ENCODE measurements around the gene TIFAB.

The TIFAB gene

DNA sequence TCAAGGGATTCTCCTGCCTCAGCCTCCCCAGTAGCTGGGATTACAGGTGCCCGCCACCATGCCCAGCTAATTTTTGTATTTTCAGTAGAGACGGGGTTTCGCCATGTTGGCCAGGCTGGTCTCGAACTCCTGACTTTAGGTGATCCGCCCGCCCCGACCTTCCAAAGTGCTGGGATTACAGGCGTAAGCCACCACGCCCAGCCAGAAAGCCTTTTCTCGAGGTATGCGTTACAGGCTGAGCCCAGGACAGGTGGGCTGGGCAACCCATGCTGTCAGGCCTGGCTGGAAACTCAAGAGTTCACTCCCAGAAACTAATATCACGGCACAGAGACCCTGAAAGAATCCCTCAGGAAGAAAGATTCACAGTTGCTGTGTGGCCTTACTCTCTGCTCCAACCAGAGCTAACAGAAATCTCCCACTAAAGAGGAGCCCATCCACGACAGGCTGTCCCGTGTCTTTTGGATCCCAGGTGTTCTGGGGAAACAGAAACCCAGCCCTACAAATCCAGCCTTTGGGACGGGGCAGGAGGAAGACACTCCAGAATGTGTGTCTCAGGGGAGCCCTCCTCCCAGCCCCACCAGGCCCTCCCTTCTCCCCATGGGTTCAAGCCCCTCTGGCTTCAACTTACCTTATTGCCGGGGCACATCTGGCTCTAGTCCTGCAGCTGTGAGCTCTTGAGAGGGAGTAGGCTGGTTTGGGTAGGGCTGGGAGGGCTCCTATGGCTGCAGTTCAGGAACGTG, 400 bp downstream of the TIFAB start:
- peaks cover 41 to 61% of the 10 kb centered on the region in 2 experiments for H3K27me3 ChIP-seq (ENCODE audit: control insufficient read depth in 1 of 2, insufficient read depth in 1 of 2, low read length in 2 of 2)
- no peak overlapping the region for H2AFZ ChIP-seq (ENCODE audit: low read depth, low read length)
- H3K4me1 ChIP-seq (ENCODE audit: control insufficient read depth, insufficient read depth, low read depth, low read length) = no peaks in the 10 kb centered on the region
- no peak overlapping the region for H2AK5ac ChIP-seq (ENCODE audit: low read length, severe bottlenecking)
- H2BK15ac ChIP-seq (ENCODE audit: low read depth, poor library complexity, severe bottlenecking) = no peak overlapping the region
- H2BK5ac ChIP-seq (ENCODE audit: low read depth, low read length, poor library complexity, severe bottlenecking) = no peak overlapping the region
- no peak overlapping the region for H2BK120ac ChIP-seq (ENCODE audit: low read depth, low read length)
- H3K4me2 ChIP-seq (ENCODE audit: low read length, poor library complexity, severe bottlenecking) = no peak overlapping the region
- H3K4ac ChIP-seq (ENCODE audit: low read depth in 1 of 2, low read length in 2 of 2) = no peak overlapping the region
- no peak overlapping the region for H3K18ac ChIP-seq (ENCODE audit: low read depth in 1 of 2, low read length in 2 of 2)
- no peaks in the 10 kb centered on the region for H3K79me1 ChIP-seq (replicated peaks; ENCODE audit: low read length, poor library complexity, severe bottlenecking)
- H2BK12ac ChIP-seq (ENCODE audit: low read length in 2 of 2) = no peak overlapping the region
- H3K4me3 ChIP-seq (ENCODE audit: insufficient read depth in 1 of 2, low read depth in 1 of 2, low read length in 2 of 2) = no peak overlapping the region
- H4K91ac ChIP-seq (ENCODE audit: low read length) = no peak overlapping the region
- DNase-seq = no peak
- no peak overlapping the region for H4K8ac ChIP-seq (ENCODE audit: low read length)
- no peaks in the 10 kb centered on the region for H3K36me3 ChIP-seq (ENCODE audit: control insufficient read depth in 1 of 2, insufficient read depth in 2 of 2, low read depth in 1 of 2, low read length in 2 of 2)
- no peak overlapping the region for H3K23ac ChIP-seq (ENCODE audit: low read length in 2 of 2)
- H3K14ac ChIP-seq (ENCODE audit: low read length in 2 of 2) = no peak overlapping the region
- no peak overlapping the region for H3K27ac ChIP-seq (ENCODE audit: low read length, poor library complexity, severe bottlenecking)
- H3K9ac ChIP-seq (ENCODE audit: low read length) = no peak overlapping the region
- no peaks in the 10 kb centered on the region for H3K9me3 ChIP-seq (ENCODE audit: control insufficient read depth, low read length)
- 89% methylated on average over 17 of the region's 17 CpGs for WGBS

GRCh38 chr5:135450952-135451351, 1.2 kb downstream of the TIFAB start:
- peaks cover 1% of the 10 kb centered on the region for H3K4me1 ChIP-seq (ENCODE audit: control insufficient read depth, insufficient read depth, low read depth, low read length)
- H3K4ac ChIP-seq (ENCODE audit: low read depth in 1 of 2, low read length in 2 of 2) = no peak overlapping the region
- H3K79me1 ChIP-seq (replicated peaks; ENCODE audit: low read length, poor library complexity, severe bottlenecking) = no peaks in the 10 kb centered on the region
- H2BK12ac ChIP-seq (ENCODE audit: low read length in 2 of 2) = no peak overlapping the region
- no peaks in the 10 kb centered on the region for H3K36me3 ChIP-seq (ENCODE audit: control insufficient read depth in 1 of 2, insufficient read depth in 2 of 2, low read depth in 1 of 2, low read length in 2 of 2)
- no peak overlapping the region for H3K4me3 ChIP-seq (ENCODE audit: insufficient read depth in 1 of 2, low read depth in 1 of 2, low read length in 2 of 2)
- H3K14ac ChIP-seq (ENCODE audit: low read length in 2 of 2) = no peak overlapping the region
- H4K91ac ChIP-seq (ENCODE audit: low read length) = no peak overlapping the region
- H3K23ac ChIP-seq (ENCODE audit: low read length in 2 of 2) = no peak overlapping the region
- no peak overlapping the region for H2AFZ ChIP-seq (ENCODE audit: low read depth, low read length)
- 84% methylated on average over 2 of the region's 2 CpGs for WGBS
- no peak for DNase-seq
- no peak overlapping the region for H2BK5ac ChIP-seq (ENCODE audit: low read depth, low read length, poor library complexity, severe bottlenecking)
- H3K18ac ChIP-seq (ENCODE audit: low read depth in 1 of 2, low read length in 2 of 2) = no peak overlapping the region
- no peak overlapping the region for H3K9ac ChIP-seq (ENCODE audit: low read length)
- H2AK5ac ChIP-seq (ENCODE audit: low read length, severe bottlenecking) = no peak overlapping the region
- H3K9me3 ChIP-seq (ENCODE audit: control insufficient read depth, low read length) = no peaks in the 10 kb centered on the region
- no peak overlapping the region for H2BK15ac ChIP-seq (ENCODE audit: low read depth, poor library complexity, severe bottlenecking)
- peaks cover 45 to 59% of the 10 kb centered on the region in 2 experiments for H3K27me3 ChIP-seq (ENCODE audit: control insufficient read depth in 1 of 2, insufficient read depth in 1 of 2, low read length in 2 of 2)
- no peak overlapping the region for H4K8ac ChIP-seq (ENCODE audit: low read length)
- H3K4me2 ChIP-seq (ENCODE audit: low read length, poor library complexity, severe bottlenecking) = no peak overlapping the region
- no peak overlapping the region for H2BK120ac ChIP-seq (ENCODE audit: low read depth, low read length)
- H3K27ac ChIP-seq (ENCODE audit: low read length, poor library complexity, severe bottlenecking) = no peak overlapping the region

DNA sequence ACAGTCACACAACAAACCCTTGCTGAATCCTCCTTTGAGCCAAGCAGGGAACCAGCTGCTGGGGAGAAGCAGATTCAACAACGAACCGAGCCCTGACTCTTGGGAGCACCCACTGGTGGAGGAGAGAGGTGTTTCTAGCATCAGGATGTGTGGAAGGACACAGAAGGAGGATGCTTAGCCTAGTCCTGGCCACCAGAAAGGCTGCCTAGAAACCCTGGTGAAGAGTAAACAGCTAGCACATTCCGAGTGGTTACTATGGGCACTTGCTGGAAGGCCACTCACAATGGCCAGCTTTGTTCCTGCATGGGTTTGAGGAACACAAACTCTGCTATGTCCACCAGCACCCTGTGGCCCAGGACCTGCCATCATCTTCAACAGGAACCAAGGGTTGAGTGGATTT, 1.8 kb downstream of the TIFAB start:
- Histone ChIP-seq H3K9ac (ENCODE audit: low read length) (no peak overlapping the region), H3K9me3 (ENCODE audit: control insufficient read depth, low read length) (no peaks in the 10 kb centered on the region), H2BK120ac (ENCODE audit: low read depth, low read length) (no peak overlapping the region), H3K4ac (ENCODE audit: low read depth in 1 of 2, low read length in 2 of 2) (no peak overlapping the region), H3K23ac (ENCODE audit: low read length in 2 of 2) (no peak overlapping the region), H2BK12ac (ENCODE audit: low read length in 2 of 2) (no peak overlapping the region), H3K4me2 (ENCODE audit: low read length, poor library complexity, severe bottlenecking) (no peak overlapping the region), H3K14ac (ENCODE audit: low read length in 2 of 2) (no peak overlapping the region), H3K36me3 (ENCODE audit: control insufficient read depth in 1 of 2, insufficient read depth in 2 of 2, low read depth in 1 of 2, low read length in 2 of 2) (no peaks in the 10 kb centered on the region), H4K91ac (ENCODE audit: low read length) (no peak overlapping the region), H3K79me1 (replicated peaks; ENCODE audit: low read length, poor library complexity, severe bottlenecking) (no peaks in the 10 kb centered on the region), H3K18ac (ENCODE audit: low read depth in 1 of 2, low read length in 2 of 2) (no peak overlapping the region), H3K27me3 (ENCODE audit: control insufficient read depth in 1 of 2, insufficient read depth in 1 of 2, low read length in 2 of 2) (peaks cover 46 to 58% of the 10 kb centered on the region in 2 experiments), H2AK5ac (ENCODE audit: low read length, severe bottlenecking) (no peak overlapping the region), H2BK5ac (ENCODE audit: low read depth, low read length, poor library complexity, severe bottlenecking) (no peak overlapping the region), H3K27ac (ENCODE audit: low read length, poor library complexity, severe bottlenecking) (no peak overlapping the region), H3K4me3 (ENCODE audit: insufficient read depth in 1 of 2, low read depth in 1 of 2, low read length in 2 of 2) (no peak overlapping the region), H2BK15ac (ENCODE audit: low read depth, poor library complexity, severe bottlenecking) (no peak overlapping the region), H4K8ac (ENCODE audit: low read length) (no peak overlapping the region), H2AFZ (ENCODE audit: low read depth, low read length) (no peak overlapping the region), H3K4me1 (ENCODE audit: control insufficient read depth, insufficient read depth, low read depth, low read length) (peaks cover 5% of the 10 kb centered on the region)
- no peak for DNase-seq
- 78% methylated on average over 3 of the region's 3 CpGs for WGBS

DNA sequence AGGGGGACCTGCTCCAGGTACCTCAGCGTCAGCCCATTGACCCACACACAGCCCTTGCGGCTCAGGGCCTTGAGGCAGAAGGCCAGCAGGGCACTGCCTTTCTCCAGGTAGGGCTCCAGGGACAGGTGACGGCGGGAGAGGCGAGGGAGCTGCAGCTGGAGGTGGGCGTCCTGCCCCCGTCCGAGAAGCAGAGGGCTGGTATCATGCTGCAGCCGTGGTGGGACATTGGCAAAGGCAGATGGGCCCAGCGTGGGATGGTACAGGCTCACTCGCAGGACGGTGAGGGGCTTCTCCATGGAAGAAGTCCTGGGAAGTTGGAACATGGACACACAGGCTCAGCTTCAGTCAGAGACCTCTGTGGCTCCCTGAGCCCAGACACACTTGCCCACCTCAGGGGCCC, 2.5 kb downstream of the TIFAB start:
- H3K4ac ChIP-seq (ENCODE audit: low read depth in 1 of 2, low read length in 2 of 2) = no peak overlapping the region
- no peak overlapping the region for H3K4me3 ChIP-seq (ENCODE audit: insufficient read depth in 1 of 2, low read depth in 1 of 2, low read length in 2 of 2)
- H2AFZ ChIP-seq (ENCODE audit: low read depth, low read length) = no peak overlapping the region
- H2AK5ac ChIP-seq (ENCODE audit: low read length, severe bottlenecking) = no peak overlapping the region
- no peak overlapping the region for H4K8ac ChIP-seq (ENCODE audit: low read length)
- H2BK15ac ChIP-seq (ENCODE audit: low read depth, poor library complexity, severe bottlenecking) = no peak overlapping the region
- H3K23ac ChIP-seq (ENCODE audit: low read length in 2 of 2) = no peak overlapping the region
- peaks cover 50 to 52% of the 10 kb centered on the region in 2 experiments for H3K27me3 ChIP-seq (ENCODE audit: control insufficient read depth in 1 of 2, insufficient read depth in 1 of 2, low read length in 2 of 2)
- peaks cover 5% of the 10 kb centered on the region for H3K4me1 ChIP-seq (ENCODE audit: control insufficient read depth, insufficient read depth, low read depth, low read length)
- H2BK12ac ChIP-seq (ENCODE audit: low read length in 2 of 2) = no peak overlapping the region
- no peaks in the 10 kb centered on the region for H3K79me1 ChIP-seq (replicated peaks; ENCODE audit: low read length, poor library complexity, severe bottlenecking)
- no peaks in the 10 kb centered on the region for H3K36me3 ChIP-seq (ENCODE audit: control insufficient read depth in 1 of 2, insufficient read depth in 2 of 2, low read depth in 1 of 2, low read length in 2 of 2)
- H3K9ac ChIP-seq (ENCODE audit: low read length) = no peak overlapping the region
- no peaks in the 10 kb centered on the region for H3K9me3 ChIP-seq (ENCODE audit: control insufficient read depth, low read length)
- no peak overlapping the region for H3K14ac ChIP-seq (ENCODE audit: low read length in 2 of 2)
- H3K18ac ChIP-seq (ENCODE audit: low read depth in 1 of 2, low read length in 2 of 2) = no peak overlapping the region
- H3K4me2 ChIP-seq (ENCODE audit: low read length, poor library complexity, severe bottlenecking) = no peak overlapping the region
- DNase-seq = no peak
- no peak overlapping the region for H2BK120ac ChIP-seq (ENCODE audit: low read depth, low read length)
- H4K91ac ChIP-seq (ENCODE audit: low read length) = no peak overlapping the region
- no peak overlapping the region for H2BK5ac ChIP-seq (ENCODE audit: low read depth, low read length, poor library complexity, severe bottlenecking)
- 91% methylated on average over 12 of the region's 12 CpGs for WGBS
- no peak overlapping the region for H3K27ac ChIP-seq (ENCODE audit: low read length, poor library complexity, severe bottlenecking)
